Mammary epithelial cell (primary cell): Measurements from ENCODE around the gene TRPT1.

Source experiments
- EZH2 ChIP-seq: IDR thresholded peaks from 2 replicates; pipeline ENCODE4 v1.6.1; 2012; ENCODE audit warnings: low read length, inconsistent platforms, borderline replicate concordance
- TF ChIP-seq, protein P1 (sequence below), 2 donors: IDR thresholded peaks in 1 of 2; conservative IDR thresholded peaks in 1 of 2; 2 replicates each; pipeline ENCODE4 v1.5.1; 2011 to 2012; ENCODE audit warnings: inconsistent platforms in 2 of 2, low read length in 2 of 2, mild to moderate bottlenecking in 2 of 2, control low read depth in 1 of 2, low read depth in 1 of 2; ENCODE audit not compliant: insufficient read depth in 1 of 2; ENCODE audit errors: extremely low read depth in 1 of 2

- TF ChIP-seq, protein P1, sequence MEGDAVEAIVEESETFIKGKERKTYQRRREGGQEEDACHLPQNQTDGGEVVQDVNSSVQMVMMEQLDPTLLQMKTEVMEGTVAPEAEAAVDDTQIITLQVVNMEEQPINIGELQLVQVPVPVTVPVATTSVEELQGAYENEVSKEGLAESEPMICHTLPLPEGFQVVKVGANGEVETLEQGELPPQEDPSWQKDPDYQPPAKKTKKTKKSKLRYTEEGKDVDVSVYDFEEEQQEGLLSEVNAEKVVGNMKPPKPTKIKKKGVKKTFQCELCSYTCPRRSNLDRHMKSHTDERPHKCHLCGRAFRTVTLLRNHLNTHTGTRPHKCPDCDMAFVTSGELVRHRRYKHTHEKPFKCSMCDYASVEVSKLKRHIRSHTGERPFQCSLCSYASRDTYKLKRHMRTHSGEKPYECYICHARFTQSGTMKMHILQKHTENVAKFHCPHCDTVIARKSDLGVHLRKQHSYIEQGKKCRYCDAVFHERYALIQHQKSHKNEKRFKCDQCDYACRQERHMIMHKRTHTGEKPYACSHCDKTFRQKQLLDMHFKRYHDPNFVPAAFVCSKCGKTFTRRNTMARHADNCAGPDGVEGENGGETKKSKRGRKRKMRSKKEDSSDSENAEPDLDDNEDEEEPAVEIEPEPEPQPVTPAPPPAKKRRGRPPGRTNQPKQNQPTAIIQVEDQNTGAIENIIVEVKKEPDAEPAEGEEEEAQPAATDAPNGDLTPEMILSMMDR (conservative IDR thresholded peaks at IDR 0.05 in 1 of 2, IDR thresholded peaks at IDR 0.05 in 1 of 2; ENCODE audit: extremely low read depth in 1 of 2, insufficient read depth in 1 of 2, low read depth in 1 of 2, low read length in 2 of 2): no peak
- no peak for TF ChIP-seq EZH2
Observed at GRCh38 chr11:64229744-64230170, 3.8 kb upstream of the TRPT1 start.
